Stimulated activated CD8-positive, alpha-beta memory T cell treated with anti-CD3 and anti-CD28 coated beads, Interleukin-12 subunit alpha, Interleukin-12 subunit beta, amount 100 ng/mL, for 4 hours (primary cell): ENCODE measurements around the gene METAP1.
"Not testable (repeated sequence)": the region's sequence is repeated elsewhere in the genome, so short reads cannot be mapped to it uniquely, and the experiment has no call there.

Experiments used
- DNase-seq: peaks from one replicate; pipeline ENCODE4 v3.0.0-alpha.2; 2020; ENCODE audit warnings: low read depth

METAP1 gene

GRCh38 chr4:98995183-98996055, at the start of gene METAP1:
TSS of gene METAP1 (plus strand) at chr4:98995721. CDS start at chr4:98995754, 33 bp downstream.
- peak; percentile 95 for DNase-seq

- no peak for DNase-seq
These were observed 49.2 kb upstream of the METAP1 start for GRCh38 chr4:98946359-98946758.

- no peak for DNase-seq
These were observed 44.6 kb upstream of the METAP1 start for GRCh38 chr4:98950925-98951324.

- no peak for DNase-seq
These were observed 43.8 kb upstream of the METAP1 start for GRCh38 chr4:98951710-98952109.

GRCh38 chr4:98955229-98955628, 40.3 kb upstream of the METAP1 start:
- DNase-seq: no peak

GRCh38 chr4:98958065-98958464, 37.5 kb upstream of the METAP1 start:
- DNase-seq: no peak

- no peak for DNase-seq
These were observed 36.1 kb upstream of the METAP1 start for GRCh38 chr4:98959411-98959810.

GRCh38 chr4:98961770-98962169, 33.8 kb upstream of the METAP1 start:
- DNase-seq: no peak

- DNase-seq: no peak
These were observed 31.7 kb upstream of the METAP1 start for GRCh38 chr4:98963538-98964433.

GRCh38 chr4:98966926-98967325, 28.6 kb upstream of the METAP1 start:
- no peak for DNase-seq

GRCh38 chr4:98967786-98968329, 27.7 kb upstream of the METAP1 start:
- DNase-seq: no peak

- no peak for DNase-seq
These were observed 25.4 kb upstream of the METAP1 start for GRCh38 chr4:98969878-98970785.

GRCh38 chr4:98976716-98977115, 18.8 kb upstream of the METAP1 start:
- DNase-seq: no peak

GRCh38 chr4:98977557-98977956, 18.0 kb upstream of the METAP1 start:
- DNase-seq: no peak

GRCh38 chr4:98987720-98988119, 7.8 kb upstream of the METAP1 start:
- no peak for DNase-seq

GRCh38 chr4:98992835-98993234, 2.7 kb upstream of the METAP1 start:
- not testable (repeated sequence) for DNase-seq

GRCh38 chr4:98993419-98994071, 2.0 kb upstream of the METAP1 start:
- DNase-seq: no peak

GRCh38 chr4:98994474-98995182, 893 bp upstream of the METAP1 start:
- DNase-seq: no peak

GRCh38 chr4:98996056-98996764, 689 bp downstream of the METAP1 start:
- DNase-seq: no peak

- no peak for DNase-seq
These were observed 1.2 kb downstream of the METAP1 start for GRCh38 chr4:98996765-98997068.
